K562 (cell line): ENCODE measurements around the gene EFNA1. TPM values are rescaled to one million over a fixed set of nuclear protein-coding genes. Genes with fewer than 3 reads are reported as not detected.

ENCODE experiments used
- ATAC-seq: fragments of 200-7000 bp; cut with Tn5 transposase; 3 replicates; pipeline ENCODE4 v1.9.1; 2020; ENCODE audit warnings: moderate library complexity
- BruUV-seq: library from RNA; stranded (reverse); fragments of 400-500 nt; replicated peaks from 2 replicates; lab custom pipeline; 2021; lab: Mats Ljungman, UMichigan
- CTCF ChIA-PET: fragments of 300-600 bp; formaldehyde crosslinking; extraction: SDS; loops from one replicate; lab custom pipeline; 2021; ENCODE audit warnings: low intra/inter-chr PET ratio; lab: Yijun Ruan, JAX
- POLR2A ChIA-PET: fragments of 300-600, 350-650 bp; sonication (Branson Sonifier 250); formaldehyde crosslinking; extraction: SDS; loops from one replicate; lab custom pipeline; 2021; ENCODE audit warnings: antibody characterized with exemption, inconsistent platforms; lab: Yijun Ruan, JAX
- DNase-seq, 4 experiments: peaks; one replicate each; pipeline versions ENCODE4 v3.0.0 to v3.0.0-alpha.2; 2011 to 2018; ENCODE audit warnings: low spot score in 3 of 4, mixed read lengths in 3 of 4; ENCODE audit errors: extremely low read depth in 1 of 4
- FAIRE-seq: peaks from 2 replicates; lab custom pipeline; 2011; peaks lifted over from hg19 to GRCh38; lab: Jason Lieb, UNC
- H2AFZ ChIP-seq: 2 replicates; pipeline ENCODE4 v1.6.0; 2011; ENCODE audit warnings: low read depth, low read length, control low read depth, inconsistent platforms
- H3K27ac ChIP-seq: fragments of 200-600 bp; 3 replicates; pipeline ENCODE4 v1.8.0; 2011; ENCODE audit warnings: low read depth, mild to moderate bottlenecking, control low read depth, inconsistent platforms, low read length, moderate library complexity, mixed read lengths; ENCODE audit errors: extremely low read depth
- H3K27me3 ChIP-seq, 2 experiments: fragments of 300-600 bp in 1 of 2; 2 replicates in 1 of 2; 3 replicates in 1 of 2; pipeline versions ENCODE4 v1.6.0 to v1.8.0; 2011; ENCODE audit warnings: inconsistent platforms in 2 of 2, low read length in 2 of 2, mild to moderate bottlenecking in 1 of 2, mixed read lengths in 1 of 2, moderate library complexity in 1 of 2; ENCODE audit not compliant: control insufficient read depth in 2 of 2, insufficient read depth in 2 of 2
- H3K36me3 ChIP-seq: fragments of 300-600 bp; 3 replicates; pipeline ENCODE4 v1.8.0; 2011; ENCODE audit warnings: mild to moderate bottlenecking, low read length, inconsistent platforms; ENCODE audit not compliant: control insufficient read depth, insufficient read depth
- H3K4me1 ChIP-seq, 2 experiments: fragments of 200-600 bp in 1 of 2; replicated peaks in 1 of 2; 2 replicates in 1 of 2; 3 replicates in 1 of 2; pipeline versions ENCODE4 v1.5.1 to v1.8.0; 2011; ENCODE audit warnings: inconsistent platforms in 2 of 2, low read length in 2 of 2, mild to moderate bottlenecking in 1 of 2, mixed read lengths in 1 of 2, moderate library complexity in 1 of 2; ENCODE audit not compliant: control insufficient read depth in 2 of 2, insufficient read depth in 2 of 2
- H3K4me2 ChIP-seq: 2 replicates; pipeline ENCODE4 v1.6.1; 2011; ENCODE audit warnings: low read length, control low read depth, inconsistent platforms, mixed read lengths; ENCODE audit not compliant: insufficient read depth
- H3K4me3 ChIP-seq: fragments of 200-600 bp; sonication (generic), shearing (Covaris generic); 2 replicates; pipeline ENCODE4 v1.5.1; 2016; ENCODE audit warnings: control low read depth, inconsistent platforms
- H3K79me2 ChIP-seq: fragments of 200-600 bp; 3 replicates; pipeline ENCODE4 v1.8.0; 2011; ENCODE audit warnings: low read length, inconsistent platforms; ENCODE audit not compliant: control insufficient read depth, insufficient read depth
- H3K9ac ChIP-seq, 2 experiments: 2 replicates each; pipeline versions ENCODE4 v1.6.0 to v1.6.1; 2011; ENCODE audit warnings: low read depth in 2 of 2, low read length in 2 of 2, control low read depth in 1 of 2, inconsistent platforms in 1 of 2, mild to moderate bottlenecking in 1 of 2, mixed read lengths in 1 of 2; ENCODE audit not compliant: insufficient read depth in 1 of 2
- H3K9me1 ChIP-seq: one replicate; pipeline ENCODE4 v1.6.0; 2011; ENCODE audit warnings: inconsistent platforms, mild to moderate bottlenecking, low read length, moderate library complexity; ENCODE audit not compliant: control insufficient read depth, insufficient read depth
- H3K9me3 ChIP-seq: replicated peaks from 2 replicates; pipeline ENCODE4 v1.5.1; 2011; ENCODE audit warnings: low read depth, low read length, inconsistent platforms; ENCODE audit not compliant: control insufficient read depth, insufficient read depth
- H4K20me1 ChIP-seq: replicated peaks from 2 replicates; pipeline ENCODE4 v1.6.1; 2011; ENCODE audit warnings: low read length, inconsistent platforms, mixed read lengths; ENCODE audit not compliant: control insufficient read depth, insufficient read depth
- CCNT2 ChIP-seq: IDR thresholded peaks from 2 replicates; pipeline ENCODE4 v1.6.1; 2011; ENCODE audit warnings: borderline replicate concordance, low read depth, mild to moderate bottlenecking, moderate library complexity, mixed read lengths, low read length; ENCODE audit not compliant: insufficient read length; ENCODE audit errors: extremely low read depth
- CEBPG ChIP-seq, 3 experiments: fragments of 200-800 bp in 1 of 3; sonication (Bioruptor generic) in 1 of 3; sonication (generic) in 1 of 3; formaldehyde crosslinking in 1 of 3; IDR thresholded peaks in 2 of 3; conservative IDR thresholded peaks in 1 of 3; 2 replicates each; pipeline versions ENCODE4 v1.6.1 to v1.8.0; 2016 to 2022; ENCODE audit warnings: missing compliant biosample characterization in 2 of 3, missing genetic modification characterization in 2 of 3, mild to moderate bottlenecking in 1 of 3, missing genetic modification reagents in 1 of 3
- HDAC2 ChIP-seq: fragments of 450-650 bp; IDR thresholded peaks from 2 replicates; pipeline ENCODE4 v1.6.1; 2016; ENCODE audit warnings: mild to moderate bottlenecking
- KLF16 ChIP-seq: IDR thresholded peaks from 2 replicates; pipeline ENCODE4 v1.6.1; 2016; ENCODE audit warnings: antibody characterized with exemption
- L3MBTL2 ChIP-seq: fragments of 450-650 bp; IDR thresholded peaks from 2 replicates; pipeline ENCODE4 v1.6.1; 2016; ENCODE audit warnings: mild to moderate bottlenecking, moderate library complexity
- MAFK ChIP-seq: IDR thresholded peaks from 2 replicates; pipeline ENCODE4 v1.6.1; 2011; ENCODE audit warnings: low read length, improper control_type of control experiment
- NBN ChIP-seq: fragments of 450-650 bp; IDR thresholded peaks from 2 replicates; pipeline ENCODE4 v1.6.1; 2016; ENCODE audit warnings: low read depth, mild to moderate bottlenecking
- NUFIP1 ChIP-seq: fragments of 450-650 bp; IDR thresholded peaks from 2 replicates; pipeline ENCODE4 v1.6.1; 2018; ENCODE audit not compliant: partially characterized antibody
- SIRT6 ChIP-seq: IDR thresholded peaks from one replicate; pipeline ENCODE4 v1.6.1; 2012; ENCODE audit warnings: low read depth, mild to moderate bottlenecking, control low read depth, inconsistent platforms, low read length, moderate library complexity
- STAT5A ChIP-seq: IDR thresholded peaks from 2 replicates; pipeline ENCODE4 v1.6.1; 2012; ENCODE audit warnings: low read length, inconsistent platforms, borderline replicate concordance
- TCF3 ChIP-seq: sonication (generic); formaldehyde crosslinking; IDR thresholded peaks from 2 replicates; pipeline ENCODE4 v1.4.0; 2020; ENCODE audit warnings: mild to moderate bottlenecking, missing genetic modification reagents
- ZBED1 ChIP-seq: IDR thresholded peaks from 2 replicates; pipeline ENCODE4 v1.6.1; 2014
- ZBTB17 ChIP-seq: fragments of 450-650 bp; formaldehyde crosslinking; IDR thresholded peaks from 2 replicates; pipeline ENCODE4 v1.4.0; 2020; ENCODE audit warnings: mild to moderate bottlenecking
- ZNF175 ChIP-seq: fragments of 200-800 bp; sonication (Bioruptor generic); IDR thresholded peaks from 2 replicates; pipeline ENCODE4 v1.6.1; 2016; ENCODE audit warnings: low read depth, mild to moderate bottlenecking, missing genetic modification characterization, missing compliant biosample characterization
- ZNF76 ChIP-seq: fragments of 250-450 bp; sonication (Bioruptor Pico); IDR thresholded peaks from 2 replicates; pipeline ENCODE4 v1.4.0; 2020; ENCODE audit warnings: mild to moderate bottlenecking, moderate library complexity, borderline replicate concordance
- ZNF785 ChIP-seq: fragments of 250-450 bp; sonication (Bioruptor Pico); IDR thresholded peaks from 2 replicates; pipeline ENCODE4 v1.4.0; 2020; ENCODE audit warnings: mild to moderate bottlenecking
- WGBS: fragments of 100-300 bp; shearing (Covaris generic); methylation state at CpG from one replicate; pipeline ENCODE4 v1.1.6; 2016; ENCODE audit warnings: low coverage, mixed read lengths; ENCODE audit not compliant: insufficient coverage; ENCODE audit errors: missing lambda C conversion rate; 5-methylcytosine and 5-hydroxymethylcytosine counted together
- in situ Hi-C: fragments of 300-500 bp; cut with MboI; formaldehyde crosslinking; loops from 4 replicates; pipeline ENCODE4 v1.15.0; 2018; ENCODE audit warnings: inconsistent platforms, mixed read lengths
- intact Hi-C: fragments of 100-400 bp; cut with micrococcal nuclease; formaldehyde crosslinking; loops from 2 replicates; pipeline ENCODE4 v1.14.2; 2022
- polyA plus RNA-seq, 8 experiments: library from polyadenylated mRNA; depleted of rRNA in 4 of 8; stranded (reverse) in 5 of 8; unstranded in 3 of 8; fragments of >200 nt; fragmentation: Nextera tagmentation in 2 of 8; fragmentation: Illumina TruSeq in 1 of 8; extraction: Ambion mirVana in 2 of 8; extraction: Trizol in 1 of 8; gene quantifications; 2 replicates each; pipeline versions ENCODE4 v1.2.1 to v1.2.3, GENCODE V29; 2011 to 2014; ENCODE audit warnings: inconsistent platforms in 1 of 8, missing spikeins in 1 of 8
- total RNA-seq, 7 experiments: library from RNA; depleted of rRNA in 6 of 7; stranded (reverse); fragments of >200 nt in 6 of 7; fragmentation: Illumina TruSeq in 2 of 7; extraction: Trizol in 2 of 7; gene quantifications; 2 replicates each; pipeline versions ENCODE4 v1.2.1 to v1.2.3, GENCODE V29; 2011 to 2021; ENCODE audit warnings: low replicate concordance in 1 of 7
- TF ChIP-seq, protein P1 (sequence below): fragments of 450-650 bp; IDR thresholded peaks from 2 replicates; pipeline ENCODE4 v1.7.0; 2016; ENCODE audit warnings: borderline replicate concordance
- TF ChIP-seq, protein P2 (sequence below): fragments of 450-650 bp; formaldehyde crosslinking; IDR thresholded peaks from 2 replicates; pipeline ENCODE4 v1.4.0; 2020; ENCODE audit warnings: mild to moderate bottlenecking
- TF ChIP-seq, protein P3 (sequence below), 2 experiments: fragments of 450-650 bp; conservative IDR thresholded peaks; 2 replicates each; pipeline ENCODE4 v1.6.1; 2017; ENCODE audit warnings: mild to moderate bottlenecking in 2 of 2, moderate library complexity in 2 of 2

Gene EFNA1
- total and polyA plus RNA-seq, 9 of the 15 experiments (the other 6 are each of a cell fraction or from before 2014, with no cell fraction given) = 2.1 to 9.3 (median 3.0) TPM

DNA sequence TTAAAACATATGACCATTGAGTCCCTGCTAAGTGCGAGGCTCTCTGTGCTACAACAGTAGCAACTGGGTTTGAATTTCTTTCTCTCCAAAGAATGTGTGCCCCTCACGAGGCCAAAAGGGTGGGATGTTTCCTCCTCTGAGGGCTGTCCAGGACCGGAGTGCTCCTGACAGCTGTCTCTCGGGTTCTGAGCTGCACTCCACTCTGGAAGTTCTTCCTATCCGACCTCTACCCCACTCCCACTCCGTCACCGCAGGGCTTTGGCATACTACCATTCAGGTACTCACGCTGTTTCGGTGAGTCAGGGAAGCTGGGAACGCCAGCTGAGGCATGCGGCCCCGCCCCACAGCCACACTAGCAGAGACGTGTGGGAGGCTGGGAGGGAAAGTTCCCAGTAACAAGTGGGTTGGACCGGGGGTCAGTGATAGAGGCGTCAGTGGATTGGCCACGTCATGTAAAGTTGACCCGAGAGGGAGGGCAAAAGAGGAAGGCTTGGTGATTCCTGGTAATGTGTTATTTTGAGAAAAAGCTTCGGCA lies 7.3 kb downstream of the EFNA1 start:
- peaks cover 44% of the 10 kb centered on the region for H3K36me3 ChIP-seq
- ATAC-seq (peak; percentile 73), DNase-seq (peak; percentile 82 to 96 (median 88)), FAIRE-seq (peak; percentile 97)
- H3K27ac ChIP-seq = peak overlapping the region; percentile 92
- H4K20me1 ChIP-seq = no peaks in the 10 kb centered on the region
- H2AFZ ChIP-seq = peak overlapping the region; percentile 91
- in situ Hi-C loops (no loop called here), intact Hi-C loops (no loop called here)
- H3K4me3 ChIP-seq = peak overlapping the region; percentile 82
- ChIA-PET POLR2A (interaction anchor here (0.5 to 2.2 kb wide), 5 partner anchors 10 to 1571 kb away, joined by 3 to 7 read pairs (median 3); partner anchors contain the start of gene CRABP2), CTCF (no interaction called here)
- BruUV-seq = TSS peak; percentile 40
- no peaks in the 10 kb centered on the region for H3K9me3 ChIP-seq
- no peaks in the 10 kb centered on the region for H3K9me1 ChIP-seq
- peaks cover 48% of the 10 kb centered on the region for H3K79me2 ChIP-seq
- peaks cover 51 to 66% of the 10 kb centered on the region in 2 experiments for H3K4me1 ChIP-seq
- 1% methylated on average over 18 of the region's 18 CpGs for WGBS
- H3K4me2 ChIP-seq = peak overlapping the region; percentile 84
- peak overlapping the region; percentile 91 to 96 for H3K9ac ChIP-seq
- H3K27me3 ChIP-seq = no peaks in the 10 kb centered on the region
- TF ChIP-seq NBN = peak; percentile 66; the same call in 1 of the 2 replicates
- peak; percentile 54; the same call in 1 of the 2 replicates for TF ChIP-seq KLF16
- TF ChIP-seq SIRT6 = no peak
- TF ChIP-seq ZNF785 (CRISPR knock-in tag) = no peak
- 0 out of 2 replicates have a peak, but pooled peaks have one; percentile 11 for TF ChIP-seq CEBPG (CRISPR knock-in tag; IDR thresholded peaks at IDR 0.05)
- no peak for TF ChIP-seq CEBPG (tag; conservative IDR thresholded peaks at IDR 0.05 in 1 of 2, IDR thresholded peaks at IDR 0.05 in 1 of 2)
- TF ChIP-seq NUFIP1 = no peak
- no peak; the same call in 1 of the 2 replicates for TF ChIP-seq L3MBTL2
- TF ChIP-seq, protein P1, sequence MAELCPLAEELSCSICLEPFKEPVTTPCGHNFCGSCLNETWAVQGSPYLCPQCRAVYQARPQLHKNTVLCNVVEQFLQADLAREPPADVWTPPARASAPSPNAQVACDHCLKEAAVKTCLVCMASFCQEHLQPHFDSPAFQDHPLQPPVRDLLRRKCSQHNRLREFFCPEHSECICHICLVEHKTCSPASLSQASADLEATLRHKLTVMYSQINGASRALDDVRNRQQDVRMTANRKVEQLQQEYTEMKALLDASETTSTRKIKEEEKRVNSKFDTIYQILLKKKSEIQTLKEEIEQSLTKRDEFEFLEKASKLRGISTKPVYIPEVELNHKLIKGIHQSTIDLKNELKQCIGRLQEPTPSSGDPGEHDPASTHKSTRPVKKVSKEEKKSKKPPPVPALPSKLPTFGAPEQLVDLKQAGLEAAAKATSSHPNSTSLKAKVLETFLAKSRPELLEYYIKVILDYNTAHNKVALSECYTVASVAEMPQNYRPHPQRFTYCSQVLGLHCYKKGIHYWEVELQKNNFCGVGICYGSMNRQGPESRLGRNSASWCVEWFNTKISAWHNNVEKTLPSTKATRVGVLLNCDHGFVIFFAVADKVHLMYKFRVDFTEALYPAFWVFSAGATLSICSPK = no peak
- TF ChIP-seq MAFK = peak; percentile 27; the same call in 1 of the 2 replicates
- TF ChIP-seq, protein P2, sequence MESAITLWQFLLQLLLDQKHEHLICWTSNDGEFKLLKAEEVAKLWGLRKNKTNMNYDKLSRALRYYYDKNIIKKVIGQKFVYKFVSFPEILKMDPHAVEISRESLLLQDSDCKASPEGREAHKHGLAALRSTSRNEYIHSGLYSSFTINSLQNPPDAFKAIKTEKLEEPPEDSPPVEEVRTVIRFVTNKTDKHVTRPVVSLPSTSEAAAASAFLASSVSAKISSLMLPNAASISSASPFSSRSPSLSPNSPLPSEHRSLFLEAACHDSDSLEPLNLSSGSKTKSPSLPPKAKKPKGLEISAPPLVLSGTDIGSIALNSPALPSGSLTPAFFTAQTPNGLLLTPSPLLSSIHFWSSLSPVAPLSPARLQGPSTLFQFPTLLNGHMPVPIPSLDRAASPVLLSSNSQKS (CRISPR knock-in tag) = no peak
- no peak for TF ChIP-seq STAT5A
- TF ChIP-seq TCF3 (CRISPR knock-in tag) = peak; percentile 50; the same call in 1 of the 2 replicates
- TF ChIP-seq ZBTB17 = 0 out of 2 replicates have a peak, but pooled peaks have one; percentile 33
- TF ChIP-seq ZNF76 (CRISPR knock-in tag) = no peak
- no peak for TF ChIP-seq ZNF175 (CRISPR knock-in tag)
- peak; percentile 28 for TF ChIP-seq ZBED1
- peak; percentile 80; the same call in 1 of the 2 replicates for TF ChIP-seq HDAC2
- no peak for TF ChIP-seq CCNT2
- TF ChIP-seq, protein P3, sequence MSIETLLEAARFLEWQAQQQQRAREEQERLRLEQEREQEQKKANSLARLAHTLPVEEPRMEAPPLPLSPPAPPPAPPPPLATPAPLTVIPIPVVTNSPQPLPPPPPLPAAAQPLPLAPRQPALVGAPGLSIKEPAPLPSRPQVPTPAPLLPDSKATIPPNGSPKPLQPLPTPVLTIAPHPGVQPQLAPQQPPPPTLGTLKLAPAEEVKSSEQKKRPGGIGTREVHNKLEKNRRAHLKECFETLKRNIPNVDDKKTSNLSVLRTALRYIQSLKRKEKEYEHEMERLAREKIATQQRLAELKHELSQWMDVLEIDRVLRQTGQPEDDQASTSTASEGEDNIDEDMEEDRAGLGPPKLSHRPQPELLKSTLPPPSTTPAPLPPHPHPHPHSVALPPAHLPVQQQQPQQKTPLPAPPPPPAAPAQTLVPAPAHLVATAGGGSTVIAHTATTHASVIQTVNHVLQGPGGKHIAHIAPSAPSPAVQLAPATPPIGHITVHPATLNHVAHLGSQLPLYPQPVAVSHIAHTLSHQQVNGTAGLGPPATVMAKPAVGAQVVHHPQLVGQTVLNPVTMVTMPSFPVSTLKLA (conservative IDR thresholded peaks at IDR 0.05) = peak; percentile 74 to 84; a peak in 3 of 4 replicates
